GM06990 (cell line): Measurements from ENCODE around the gene DDOST.

ENCODE experiments used
- DNase-seq: peaks from one replicate; pipeline ENCODE4 v3.0.0-alpha.2; 2011; ENCODE audit not compliant: insufficient read length; ENCODE audit errors: extremely low read depth
- H3K27me3 ChIP-seq: replicated peaks from 2 replicates; pipeline ENCODE4 v1.6.0; 2011; ENCODE audit warnings: low read length; ENCODE audit not compliant: control insufficient read depth, insufficient read depth
- H3K36me3 ChIP-seq: 2 replicates; pipeline ENCODE4 v1.5.1; 2011; ENCODE audit warnings: low read length; ENCODE audit not compliant: control insufficient read depth, insufficient read depth
- H3K4me3 ChIP-seq: replicated peaks from 2 replicates; pipeline ENCODE4 v1.5.1; 2011; ENCODE audit warnings: low read depth, mild to moderate bottlenecking, control low read depth, low read length
- TF ChIP-seq, protein P1 (sequence below): IDR thresholded peaks from 2 replicates; pipeline ENCODE4 v1.5.1; 2011; ENCODE audit warnings: low read length, control low read depth, mild to moderate bottlenecking, inconsistent platforms; ENCODE audit not compliant: insufficient read depth, poor library complexity, severe bottlenecking

The DDOST gene

DNA sequence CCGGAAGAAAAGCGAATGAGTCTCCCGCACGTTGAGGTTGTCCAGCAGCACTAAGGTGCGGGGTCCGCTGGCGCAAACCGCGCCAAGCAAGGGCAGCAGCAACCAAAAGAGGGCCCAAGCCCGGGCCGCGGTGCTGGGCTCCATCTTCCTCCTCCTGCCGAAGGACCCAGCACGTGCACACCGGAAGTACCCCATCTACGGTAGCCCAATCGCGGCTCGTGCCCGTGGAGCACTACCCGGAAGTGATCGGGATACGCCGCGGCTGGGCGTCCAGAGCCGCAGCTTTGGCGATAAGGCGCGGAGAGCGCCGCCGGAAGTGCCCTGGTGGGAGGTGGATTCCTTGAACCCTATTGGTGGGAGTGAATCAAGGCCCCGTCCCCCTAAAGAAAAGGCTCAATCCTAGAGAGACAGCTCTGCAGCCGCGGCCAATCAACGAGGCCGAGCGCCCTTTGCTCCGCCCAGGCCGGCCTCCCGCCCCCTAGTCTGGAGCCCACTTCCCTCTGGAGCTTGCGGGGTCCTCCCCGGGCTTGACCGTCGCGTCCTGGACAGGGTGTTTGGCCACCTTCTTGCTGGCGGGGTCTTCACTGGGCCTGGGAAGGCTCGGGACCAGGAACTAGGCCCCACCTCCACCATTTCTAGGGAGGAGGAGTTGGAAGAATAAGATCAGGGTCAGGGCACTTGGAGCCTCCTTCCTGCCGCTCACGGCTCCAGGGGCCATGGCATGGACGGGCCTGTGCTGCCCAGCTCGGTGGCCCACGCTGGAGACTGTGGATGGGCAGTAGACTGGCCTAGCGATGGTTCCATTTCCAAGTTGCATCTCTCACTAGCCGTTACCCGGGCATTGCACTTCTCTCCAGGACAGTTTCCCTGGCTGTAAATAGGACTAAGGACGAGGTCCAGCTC, at the start of gene DDOST:
TSS of gene DDOST (minus strand) at position 163 of the 903 bp plus-strand sequence. CDS start at position 144, 19 bp downstream.
- Histone ChIP-seq H3K4me3 (peak within 1 kb of the TSS; percentile 99), H3K27me3 (no peaks in the 10 kb centered on the region), H3K36me3 (peaks cover 8% of the 10 kb centered on the region)
- DNase-seq: peak; percentile 98
- TF ChIP-seq, protein P1, sequence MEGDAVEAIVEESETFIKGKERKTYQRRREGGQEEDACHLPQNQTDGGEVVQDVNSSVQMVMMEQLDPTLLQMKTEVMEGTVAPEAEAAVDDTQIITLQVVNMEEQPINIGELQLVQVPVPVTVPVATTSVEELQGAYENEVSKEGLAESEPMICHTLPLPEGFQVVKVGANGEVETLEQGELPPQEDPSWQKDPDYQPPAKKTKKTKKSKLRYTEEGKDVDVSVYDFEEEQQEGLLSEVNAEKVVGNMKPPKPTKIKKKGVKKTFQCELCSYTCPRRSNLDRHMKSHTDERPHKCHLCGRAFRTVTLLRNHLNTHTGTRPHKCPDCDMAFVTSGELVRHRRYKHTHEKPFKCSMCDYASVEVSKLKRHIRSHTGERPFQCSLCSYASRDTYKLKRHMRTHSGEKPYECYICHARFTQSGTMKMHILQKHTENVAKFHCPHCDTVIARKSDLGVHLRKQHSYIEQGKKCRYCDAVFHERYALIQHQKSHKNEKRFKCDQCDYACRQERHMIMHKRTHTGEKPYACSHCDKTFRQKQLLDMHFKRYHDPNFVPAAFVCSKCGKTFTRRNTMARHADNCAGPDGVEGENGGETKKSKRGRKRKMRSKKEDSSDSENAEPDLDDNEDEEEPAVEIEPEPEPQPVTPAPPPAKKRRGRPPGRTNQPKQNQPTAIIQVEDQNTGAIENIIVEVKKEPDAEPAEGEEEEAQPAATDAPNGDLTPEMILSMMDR: peak; percentile 48

DNA sequence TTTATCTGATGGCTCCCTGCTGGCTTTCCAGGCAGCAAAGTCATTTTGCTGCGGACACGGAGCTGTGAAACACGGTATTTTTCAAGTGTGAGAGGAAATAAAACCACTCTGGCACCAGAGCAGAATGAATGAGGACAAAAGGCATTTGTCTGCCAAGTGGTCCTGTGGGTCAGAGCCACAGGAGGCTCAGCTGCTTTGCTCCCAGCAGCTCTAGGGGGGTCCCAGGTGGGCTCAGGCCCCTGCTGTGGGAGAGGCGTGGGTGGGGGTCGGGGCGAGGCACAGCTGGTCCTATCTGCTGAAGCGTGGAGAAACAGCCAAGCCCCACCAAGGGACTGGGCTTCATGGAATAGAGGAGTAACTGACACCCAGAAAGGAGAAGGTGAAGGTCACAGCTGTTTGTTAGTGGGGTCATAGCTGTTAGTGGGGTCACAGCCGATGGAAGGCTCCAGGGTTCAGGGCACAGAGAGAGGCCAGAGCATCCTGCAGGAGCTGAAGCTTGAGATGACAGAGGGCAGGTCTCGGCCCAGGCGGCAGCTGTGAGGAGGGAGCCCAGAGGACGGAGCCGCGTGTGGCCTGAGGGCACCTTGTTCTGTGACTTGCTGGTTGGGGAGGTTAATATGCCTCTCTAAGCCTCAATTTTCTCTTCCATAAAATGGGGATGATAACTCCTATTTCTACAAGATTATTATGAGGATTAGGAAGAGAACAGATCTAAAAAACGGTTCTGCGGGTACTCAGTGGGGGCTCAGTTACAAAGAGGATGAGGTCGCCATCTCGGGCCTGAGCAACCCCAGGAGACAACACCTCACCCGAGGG, 49.5 kb upstream of the DDOST start:
- H3K4me3 ChIP-seq: no peak overlapping the region
- no peaks in the 10 kb centered on the region; the same call in none of the 2 replicates for H3K27me3 ChIP-seq
- no peaks in the 10 kb centered on the region for H3K36me3 ChIP-seq
- no peak for DNase-seq
- TF ChIP-seq, protein P1: no peak

DNA sequence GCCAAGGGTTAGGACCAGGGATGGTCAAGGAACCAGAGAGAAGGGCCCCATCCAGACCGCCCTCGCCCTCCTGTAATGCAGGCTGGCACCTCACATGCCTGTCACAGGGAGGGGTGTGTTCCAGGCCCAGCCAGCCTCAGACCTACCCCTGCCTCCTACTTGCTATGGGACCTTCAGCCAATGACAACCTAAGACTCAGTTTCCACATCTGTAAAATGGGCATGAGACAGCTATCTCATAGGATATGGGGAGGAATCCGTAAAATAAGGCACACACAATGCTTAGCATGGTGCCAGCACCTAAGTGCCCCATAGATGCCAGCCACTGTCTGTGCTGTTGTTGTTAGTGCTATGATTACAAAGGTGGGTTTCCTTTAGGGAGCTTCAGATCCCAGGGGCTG, 48.7 kb upstream of the DDOST start:
- TF ChIP-seq, protein P1: no peak
- H3K36me3 ChIP-seq: no peaks in the 10 kb centered on the region
- DNase-seq: no peak
- H3K4me3 ChIP-seq: no peak overlapping the region
- no peaks in the 10 kb centered on the region; the same call in 1 of the 2 replicates for H3K27me3 ChIP-seq

DNA sequence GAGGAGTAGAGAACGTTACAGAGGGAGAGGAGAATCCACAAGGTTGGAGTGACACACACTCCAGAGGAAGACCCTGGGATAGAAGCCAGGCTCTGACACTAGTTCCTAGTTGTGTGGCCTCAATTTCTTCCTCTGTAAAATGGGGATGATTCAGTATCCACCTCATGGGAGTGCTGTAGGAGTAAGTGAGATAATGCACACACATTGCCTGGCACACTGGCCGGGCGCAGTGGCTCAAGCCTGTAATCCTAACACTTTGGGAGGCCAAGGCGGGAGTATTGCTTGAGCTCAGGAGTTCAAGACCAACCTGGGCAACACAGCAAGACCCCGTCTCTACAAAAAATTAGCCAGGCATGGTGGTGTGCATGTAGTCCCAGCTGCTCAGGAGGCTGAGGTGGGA, 47.7 kb upstream of the DDOST start:
- DNase-seq: no peak

DNA sequence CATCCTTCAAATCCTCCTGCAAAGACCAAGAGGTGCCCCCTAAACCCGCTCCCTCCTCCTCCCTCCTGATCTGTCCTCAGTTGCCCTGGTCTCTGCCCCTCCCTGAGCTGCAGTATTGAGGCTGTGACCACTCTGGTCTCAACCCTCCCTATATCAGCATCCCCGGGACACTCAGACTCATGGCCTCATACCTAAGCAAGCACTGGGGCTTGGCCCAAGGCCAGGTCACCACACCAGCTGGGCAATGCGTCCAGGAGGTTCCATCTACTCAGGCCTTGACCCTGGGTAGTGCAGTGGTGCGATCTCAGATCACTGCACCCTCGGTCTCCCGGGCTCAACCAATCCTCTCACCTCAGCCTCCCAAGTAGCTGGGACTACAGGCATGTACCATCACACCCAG, 46.9 kb upstream of the DDOST start:
- Histone ChIP-seq H3K4me3 (no peak overlapping the region), H3K36me3 (no peaks in the 10 kb centered on the region), H3K27me3 (no peaks in the 10 kb centered on the region; the same call in 1 of the 2 replicates)
- TF ChIP-seq, protein P1: no peak
- DNase-seq: no peak

More for the DNA sequence above, 47.7 kb upstream of the DDOST start:
- H3K4me3 ChIP-seq: no peak overlapping the region
- no peaks in the 10 kb centered on the region for H3K36me3 ChIP-seq
- no peaks in the 10 kb centered on the region; the same call in 1 of the 2 replicates for H3K27me3 ChIP-seq
- TF ChIP-seq, protein P1: no peak
